ENCODE measurements around the gene IER3IP1. TPM values are rescaled to one million over a fixed set of nuclear protein-coding genes. Genes with fewer than 3 reads are reported as not detected.

IER3IP1 gene
- total and polyA plus RNA-seq, 2 of the 13 experiments (the other 11 are each of a cell fraction or from before 2014, with no cell fraction given) = 18.7 to 26.1 TPM

- H3K4me3 ChIP-seq (replicated peaks in 1 of 3; ENCODE audit: insufficient read depth in 1 of 3, low read depth in 2 of 3, low read length in 3 of 3) = no peak overlapping the region
- TF ChIP-seq LCORL (IDR thresholded peaks at IDR 0.05) (no peak), LCORL (CRISPR knock-in tag; IDR thresholded peaks at IDR 0.05) (no peak), SMAD3 (CRISPR knock-in tag; IDR thresholded peaks at IDR 0.05) (no peak), ZNF740 (CRISPR knock-in tag; IDR thresholded peaks at IDR 0.05) (no peak), ZNF775 (CRISPR knock-in tag; IDR thresholded peaks at IDR 0.05; ENCODE audit: borderline replicate concordance) (no peak)
- no peak overlapping the region for H3K4me2 ChIP-seq (ENCODE audit: low read depth, low read length)
- DNase-seq (ENCODE audit: low spot score) (no peak), FAIRE-seq (no peak), ATAC-seq (no peak)
- 98% methylated on average over 3 of the region's 3 CpGs for WGBS (ENCODE audit: low lambda C conversion rate)
- no peak overlapping the region for H3K27ac ChIP-seq (ENCODE audit: extremely low read length, insufficient read depth, low read length)
- BruUV-seq (replicated peaks) = no TSS peak
- no peak overlapping the region for H3K9ac ChIP-seq (ENCODE audit: insufficient read depth, low read depth, low read length)
- CTCF ChIA-PET (ENCODE audit: low intra/inter-chr PET ratio, low total read pairs) = no interaction called here
- H2AFZ ChIP-seq (ENCODE audit: low read length) = no peak overlapping the region
- peaks cover 0 to 3% of the 10 kb centered on the region in 2 experiments; a peak in 2 of 5 replicates for H3K36me3 ChIP-seq (replicated peaks in 1 of 2; ENCODE audit: control insufficient read depth in 1 of 2, insufficient read depth in 2 of 2, low read length in 2 of 2)
- H3K79me2 ChIP-seq (ENCODE audit: insufficient read depth, low read length) = no peaks in the 10 kb centered on the region
- H3K9me3 ChIP-seq (ENCODE audit: low read length) = no peaks in the 10 kb centered on the region
- no peaks in the 10 kb centered on the region for H4K20me1 ChIP-seq (ENCODE audit: insufficient read depth, low read length)
- in situ Hi-C loops (cut with HindIII; ENCODE audit: extremely low pct_ligation_motif_present, low pct_unique_long_range_greater_than_20kb) = no loop called here
- no peaks in the 10 kb centered on the region for H3K4me1 ChIP-seq (ENCODE audit: insufficient read depth, low read length)
- no peaks in the 10 kb centered on the region for H3K27me3 ChIP-seq (ENCODE audit: control insufficient read depth in 1 of 2, insufficient read depth in 2 of 2, low read length in 2 of 2)
- intact Hi-C loops (cut with micrococcal nuclease; ENCODE audit: unreplicated experiment) = no loop called here
- POLR2A ChIA-PET = no interaction called here
Observed at GRCh38 chr18:47121146-47121545, 55.0 kb downstream of the IER3IP1 start.

- Histone ChIP-seq H3K4me1 (ENCODE audit: insufficient read depth, low read length) (no peaks in the 10 kb centered on the region), H2AFZ (ENCODE audit: low read length) (no peak overlapping the region), H3K36me3 (replicated peaks in 1 of 2; ENCODE audit: control insufficient read depth in 1 of 2, insufficient read depth in 2 of 2, low read length in 2 of 2) (peaks cover 0 to 3% of the 10 kb centered on the region in 2 experiments; a peak in 2 of 5 replicates), H3K9ac (ENCODE audit: insufficient read depth, low read depth, low read length) (no peak overlapping the region), H3K4me3 (replicated peaks in 1 of 3; ENCODE audit: insufficient read depth in 1 of 3, low read depth in 2 of 3, low read length in 3 of 3) (no peak overlapping the region), H3K79me2 (ENCODE audit: insufficient read depth, low read length) (no peaks in the 10 kb centered on the region), H3K9me3 (ENCODE audit: low read length) (no peaks in the 10 kb centered on the region), H3K27me3 (ENCODE audit: control insufficient read depth in 1 of 2, insufficient read depth in 2 of 2, low read length in 2 of 2) (no peaks in the 10 kb centered on the region), H3K4me2 (ENCODE audit: low read depth, low read length) (no peak overlapping the region), H4K20me1 (ENCODE audit: insufficient read depth, low read length) (no peaks in the 10 kb centered on the region), H3K27ac (ENCODE audit: extremely low read length, insufficient read depth, low read length) (no peak overlapping the region)
- POLR2A ChIA-PET = no interaction called here
- TF ChIP-seq RORA (CRISPR knock-in tag; IDR thresholded peaks at IDR 0.05) (no peak), ZBTB8A (CRISPR knock-in tag; IDR thresholded peaks at IDR 0.05; ENCODE audit: borderline replicate concordance, low read depth) (no peak), ZNF615 (CRISPR knock-in tag; IDR thresholded peaks at IDR 0.05; ENCODE audit: borderline replicate concordance) (no peak), KLF16 (CRISPR knock-in tag; IDR thresholded peaks at IDR 0.05) (no peak), ZNF607 (CRISPR knock-in tag; IDR thresholded peaks at IDR 0.05; ENCODE audit: borderline replicate concordance) (no peak), PCBP1 (IDR thresholded peaks at IDR 0.05; ENCODE audit: borderline replicate concordance, low read depth, low read length) (no peak), CENPT (CRISPR knock-in tag; IDR thresholded peaks at IDR 0.05; ENCODE audit: low read depth) (no peak), IKZF1 (IDR thresholded peaks at IDR 0.05) (no peak), LCORL (IDR thresholded peaks at IDR 0.05) (no peak), LCORL (CRISPR knock-in tag; IDR thresholded peaks at IDR 0.05) (no peak), NFIB (CRISPR knock-in tag; IDR thresholded peaks at IDR 0.05; ENCODE audit: borderline replicate concordance) (no peak), IKZF4 (CRISPR knock-in tag; IDR thresholded peaks at IDR 0.05; ENCODE audit: borderline replicate concordance, low read depth, not compliant biosample characterization) (no peak), NKX3-1 (CRISPR knock-in tag; IDR thresholded peaks at IDR 0.05) (no peak), MAF1 (CRISPR knock-in tag; IDR thresholded peaks at IDR 0.05; ENCODE audit: borderline replicate concordance) (no peak), ZBTB49 (CRISPR knock-in tag; IDR thresholded peaks at IDR 0.05; ENCODE audit: borderline replicate concordance) (no peak), NR2F2 (IDR thresholded peaks at IDR 0.05; ENCODE audit: borderline replicate concordance, low read depth) (no peak)
- intact Hi-C loops (cut with micrococcal nuclease; ENCODE audit: unreplicated experiment) (no loop called here), in situ Hi-C loops (cut with HindIII; ENCODE audit: extremely low pct_ligation_motif_present, low pct_unique_long_range_greater_than_20kb) (no loop called here)
- no peak for ATAC-seq
- no peak for FAIRE-seq
- WGBS (ENCODE audit: low lambda C conversion rate) = 98% methylated on average over 4 of the region's 4 CpGs
- no TSS peak for BruUV-seq (replicated peaks)
- no peak for DNase-seq (ENCODE audit: low spot score)
- CTCF ChIA-PET (ENCODE audit: low intra/inter-chr PET ratio, low total read pairs) = no interaction called here
Observed at GRCh38 chr18:47120428-47120827, 55.7 kb downstream of the IER3IP1 start.
